RPMI8226 (cell line): ENCODE measurements around the gene RAN.
A peak's percentile ranks its signal among the peaks of the same experiment; 100 is the strongest.
"Not testable (repeated sequence)": the region's sequence is repeated elsewhere in the genome, so short reads cannot be mapped to it uniquely, and the experiment has no call there.

Experiments
- DNase-seq: peaks from one replicate; pipeline ENCODE4 v3.0.0-alpha.2; 2015

Gene RAN

DNA sequence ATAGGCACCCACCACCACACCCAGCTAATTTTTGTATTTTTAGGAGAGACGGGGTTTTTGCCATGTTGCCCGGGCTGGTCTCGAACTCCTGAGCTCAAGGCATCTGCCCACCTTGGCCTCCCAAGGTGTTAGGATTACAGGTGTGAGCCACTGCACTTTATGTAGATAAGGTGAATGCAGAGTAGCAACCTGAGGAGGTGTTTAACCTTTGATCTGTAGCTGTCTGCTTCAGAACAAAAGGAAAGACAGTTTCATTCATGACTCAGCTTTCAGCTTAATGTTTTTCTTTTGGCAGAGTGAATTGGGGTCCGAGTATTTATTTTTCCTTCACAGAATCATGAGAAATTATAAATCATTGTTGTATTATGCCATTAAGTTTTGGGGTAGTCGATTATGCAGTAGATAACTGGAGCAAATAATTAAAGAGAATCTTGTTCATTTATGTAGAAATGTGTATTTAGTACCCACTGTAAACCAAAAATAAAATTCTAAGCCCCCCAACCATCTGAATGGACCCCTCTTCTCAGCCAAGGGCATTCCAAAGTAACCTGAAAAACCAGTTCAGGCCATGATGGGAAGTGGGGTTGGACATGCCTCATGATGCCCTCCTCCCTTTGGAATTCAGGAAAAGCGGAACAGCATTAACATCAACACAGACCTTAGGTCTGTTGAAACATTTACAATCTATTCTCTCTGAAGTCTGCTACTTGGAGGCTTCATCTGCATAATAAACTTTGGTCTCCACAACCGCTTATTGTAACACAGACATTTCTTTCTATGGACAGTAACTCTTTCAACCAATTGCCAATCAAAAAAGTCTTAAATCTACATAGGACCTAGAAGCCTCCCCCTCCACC is 22.1 kb upstream of the RAN start:
- no peak for DNase-seq

DNA sequence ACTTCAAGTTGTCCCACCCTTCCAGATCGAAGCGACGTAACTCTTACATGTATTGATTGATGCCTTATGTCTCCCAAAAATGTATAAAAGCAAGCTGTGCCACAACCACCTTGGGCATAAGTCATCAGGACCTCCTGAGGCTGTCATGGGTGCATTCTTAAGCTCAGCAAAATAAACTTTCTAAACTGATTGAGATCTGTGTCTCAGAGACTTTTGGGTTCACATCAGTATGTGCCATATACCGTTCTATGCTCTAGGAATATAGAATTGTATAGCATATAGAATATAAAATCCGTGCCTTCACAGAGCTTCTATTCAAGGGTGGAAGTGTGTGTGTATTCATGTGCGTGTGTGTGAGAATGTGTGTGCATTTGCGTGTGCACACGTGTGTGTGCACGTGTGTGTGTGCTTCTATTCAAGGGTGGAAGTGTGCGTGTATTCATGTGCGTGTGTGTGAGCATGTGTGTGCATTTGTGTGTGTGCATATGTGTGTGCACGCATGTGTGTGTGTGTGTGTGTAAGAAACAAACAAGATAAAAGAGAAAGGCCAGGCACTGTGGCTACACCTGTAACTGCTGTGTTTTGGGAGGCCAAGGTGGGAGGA is 21.3 kb upstream of the RAN start:
- DNase-seq: no peak

- DNase-seq: no peak
Observed at GRCh38 chr12:130856088-130856487, 15.8 kb upstream of the RAN start.

DNA sequence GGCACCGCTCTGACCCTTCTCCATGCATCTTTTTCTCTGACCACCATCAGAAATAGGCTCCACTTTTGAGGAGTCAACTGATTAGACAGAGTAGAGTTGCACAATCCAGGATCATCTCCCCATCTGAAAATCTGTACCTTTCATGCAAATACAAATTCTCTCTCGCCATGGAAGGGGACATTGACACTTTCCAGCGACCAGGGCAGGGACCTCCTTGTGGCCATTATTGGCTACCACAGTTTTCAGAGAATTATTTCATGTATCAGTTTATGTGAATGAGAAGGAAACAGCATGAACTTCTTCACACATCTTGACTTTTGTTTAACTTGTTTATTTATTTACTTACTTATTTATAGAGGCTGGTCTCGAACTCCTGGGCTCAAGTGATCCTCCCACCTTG is 13.8 kb upstream of the RAN start:
- DNase-seq: no peak

- DNase-seq: no peak
Observed at GRCh38 chr12:130859161-130859560, 12.7 kb upstream of the RAN start.

DNA sequence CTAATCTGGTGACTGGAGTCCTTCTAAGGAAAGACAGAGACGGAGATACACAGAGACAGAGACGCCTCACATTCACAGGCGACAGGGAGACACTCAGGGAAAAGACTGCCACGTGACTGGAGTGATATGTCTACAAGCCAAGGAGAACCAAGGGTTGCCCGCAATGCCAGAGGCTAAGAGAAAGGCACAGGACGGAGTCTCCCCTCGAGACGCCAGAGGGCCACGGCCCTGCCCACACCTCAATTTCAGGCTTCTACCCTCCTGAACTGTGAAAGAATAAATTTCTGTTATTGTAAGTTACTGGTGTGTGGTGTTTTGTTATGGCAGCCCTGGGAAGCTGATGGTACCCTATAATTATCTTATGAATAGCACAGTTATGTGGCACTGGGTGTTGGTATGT is 11.6 kb upstream of the RAN start:
- DNase-seq: no peak

- no peak for DNase-seq
Observed at GRCh38 chr12:130862161-130862560, 9.7 kb upstream of the RAN start.

DNA sequence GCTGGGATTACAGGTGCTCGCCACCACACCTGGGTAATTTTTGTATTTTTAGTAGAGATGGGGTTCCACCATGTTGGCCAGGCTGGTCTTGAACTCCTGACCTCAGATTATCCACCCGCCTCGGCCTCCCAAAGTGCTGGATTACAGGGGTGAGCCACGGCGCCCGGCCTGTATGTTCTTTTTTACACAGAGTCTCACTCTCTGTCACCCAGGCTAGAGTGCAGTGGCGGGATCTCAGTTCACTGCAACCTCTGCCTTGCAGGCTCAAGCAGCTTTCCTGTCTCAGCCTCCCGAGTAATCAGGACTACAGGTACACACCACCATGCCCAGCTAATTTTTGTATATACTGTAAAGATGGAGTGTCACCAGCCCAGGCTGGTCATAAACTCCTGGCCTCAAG is 9.1 kb upstream of the RAN start:
- not testable (repeated sequence) for DNase-seq

DNA sequence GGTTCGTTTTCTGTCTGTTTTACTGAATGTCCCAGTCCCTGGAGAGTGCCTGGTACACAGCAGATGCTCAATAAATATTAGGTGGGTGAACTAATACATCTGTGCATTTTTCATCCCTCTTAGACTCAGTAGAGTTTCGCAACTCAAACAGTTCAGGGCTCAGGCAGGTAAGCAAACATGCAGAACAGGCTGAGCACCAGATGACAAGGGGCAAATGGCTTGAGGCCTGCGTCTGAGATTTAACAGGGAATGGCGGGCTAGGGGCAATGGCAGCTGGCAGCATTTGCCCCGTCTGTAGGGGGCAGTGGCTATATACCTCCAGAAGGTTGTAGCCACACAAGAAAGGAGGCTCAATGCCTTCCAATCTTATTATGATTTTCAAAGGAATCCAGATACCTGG is 8.6 kb upstream of the RAN start:
- DNase-seq: no peak

DNA sequence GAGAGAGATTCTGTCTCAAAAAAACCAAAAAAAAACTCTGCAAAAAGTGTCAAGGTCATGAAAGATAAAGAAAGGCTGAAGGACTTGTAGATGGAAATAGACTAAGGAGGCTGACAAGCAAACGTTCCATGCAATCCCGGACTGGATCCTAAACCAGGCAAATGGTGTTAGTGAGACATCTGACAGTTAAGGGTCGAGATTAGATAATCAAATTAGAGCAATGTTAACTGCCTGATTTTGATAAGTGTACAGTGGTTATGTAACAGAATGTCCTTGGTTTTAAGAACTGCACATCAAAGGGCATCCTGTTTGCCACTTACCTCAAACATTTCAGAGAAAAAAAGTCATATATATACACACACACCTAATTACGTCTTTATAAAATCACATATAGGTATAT is 3.5 kb upstream of the RAN start:
- DNase-seq: no peak

DNA sequence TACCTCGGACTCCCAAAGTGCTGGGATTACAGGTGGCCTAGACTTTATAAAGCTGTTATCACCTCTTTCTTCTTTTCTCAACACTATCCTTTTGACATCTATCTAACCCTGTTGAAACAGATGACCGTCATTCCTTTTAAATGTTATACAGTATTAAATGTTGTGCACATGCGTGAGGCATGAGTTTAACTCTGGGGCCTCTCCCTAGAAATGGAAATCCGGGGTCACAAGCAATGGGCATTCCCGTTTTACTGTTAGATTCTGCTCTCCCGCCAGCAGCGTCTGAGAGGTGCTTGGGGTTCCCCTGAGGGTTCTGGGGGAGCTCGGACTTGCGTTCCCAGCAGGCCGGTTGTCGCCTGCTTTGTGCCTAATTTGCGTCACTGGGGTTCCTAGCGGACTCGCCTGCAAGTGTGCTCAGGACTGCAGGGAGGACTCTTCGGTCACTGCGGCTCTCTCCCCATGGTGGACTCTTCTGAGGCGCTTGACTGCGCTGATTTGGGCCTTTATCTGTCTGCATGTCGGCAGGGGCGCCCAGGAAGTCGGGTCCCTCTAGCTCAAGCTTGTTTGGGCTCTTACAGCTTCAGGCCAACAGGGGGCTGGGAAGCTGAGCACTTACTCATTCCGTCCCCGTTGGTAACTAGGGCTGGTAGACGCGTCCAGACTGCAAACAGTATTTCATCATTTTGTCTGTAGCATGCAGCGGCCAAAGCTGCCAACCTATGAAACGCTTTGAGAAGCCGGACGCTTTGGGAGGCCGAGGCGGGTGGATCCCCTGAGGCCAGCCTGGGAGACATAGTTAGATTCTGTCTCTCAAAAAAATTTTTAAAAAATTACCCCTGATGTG is 1.2 kb upstream of the RAN start:
- DNase-seq: peak; percentile 75

GRCh38 chr12:130872179-130873096 is 572 bp downstream of the RAN start:
- DNase-seq: peak; percentile 24

DNA sequence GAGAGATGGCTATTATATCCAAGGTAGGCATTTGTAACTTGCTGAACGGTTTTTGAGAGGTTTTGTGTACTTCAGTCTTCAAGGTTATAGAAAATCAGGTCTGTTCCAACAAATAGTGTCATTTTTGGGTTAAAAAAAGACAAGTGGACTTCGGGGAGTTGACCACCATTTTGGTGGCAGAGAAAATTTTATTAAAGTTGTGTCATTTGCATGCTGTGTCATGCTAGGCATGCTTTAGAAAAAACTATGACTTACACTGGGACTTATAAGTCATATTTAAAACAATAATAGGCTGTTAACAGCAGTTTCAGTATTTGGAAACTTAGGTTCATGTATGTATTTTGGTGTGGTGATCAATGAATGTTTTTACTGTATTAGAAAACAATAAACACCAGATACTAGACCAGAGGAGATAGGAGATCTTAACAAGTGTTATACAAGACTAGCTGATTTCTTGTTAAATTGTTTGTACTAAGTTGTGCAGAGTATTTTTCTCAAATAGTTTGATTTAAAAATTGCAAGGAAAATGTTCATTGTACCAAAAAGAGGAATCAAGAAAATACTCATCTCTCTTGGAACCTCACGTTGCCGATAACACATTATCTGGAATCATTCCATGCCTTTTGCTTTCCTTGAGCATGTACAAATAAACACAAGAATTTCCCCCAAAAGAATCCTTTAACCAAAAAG is 1.4 kb downstream of the RAN start:
- no peak for DNase-seq

GRCh38 chr12:130873825-130874224 is 2.0 kb downstream of the RAN start:
- DNase-seq: no peak

GRCh38 chr12:130874696-130875095 is 2.8 kb downstream of the RAN start:
- no peak for DNase-seq

DNA sequence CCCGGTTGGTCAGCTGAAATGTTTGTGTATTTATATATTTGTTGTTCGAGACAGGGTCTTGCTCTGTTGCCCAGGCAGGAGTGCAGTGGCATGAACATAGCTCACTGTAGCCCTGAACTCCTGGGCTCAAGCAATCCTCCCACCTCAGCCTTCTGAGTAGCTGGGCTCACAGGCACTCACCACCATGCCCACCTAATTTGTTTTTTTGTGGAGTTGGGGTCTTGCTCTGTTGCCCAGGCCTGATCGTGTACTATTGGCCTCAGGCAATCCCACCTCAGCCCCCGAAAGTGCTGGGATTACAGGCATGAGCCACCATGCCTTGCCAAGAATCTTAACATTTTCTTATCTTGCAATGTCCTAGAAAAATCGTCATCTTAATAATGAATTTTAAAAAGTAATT is 3.3 kb downstream of the RAN start:
- DNase-seq: no peak

- DNase-seq: not testable (repeated sequence)
Observed at GRCh38 chr12:130875708-130876107, 3.8 kb downstream of the RAN start.

DNA sequence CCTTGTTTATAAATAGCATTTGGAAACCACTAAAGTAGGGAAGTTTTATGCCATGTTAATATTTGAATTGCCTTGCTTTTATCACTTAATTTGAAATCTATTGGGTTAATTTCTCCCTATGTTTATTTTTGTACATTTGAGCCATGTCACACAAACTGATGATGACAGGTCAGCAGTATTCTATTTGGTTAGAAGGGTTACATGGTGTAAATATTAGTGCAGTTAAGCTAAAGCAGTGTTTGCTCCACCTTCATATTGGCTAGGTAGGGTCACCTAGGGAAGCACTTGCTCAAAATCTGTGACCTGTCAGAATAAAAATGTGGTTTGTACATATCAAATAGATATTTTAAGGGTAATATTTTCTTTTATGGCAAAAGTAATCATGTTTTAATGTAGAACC is 4.4 kb downstream of the RAN start:
- DNase-seq: no peak

DNA sequence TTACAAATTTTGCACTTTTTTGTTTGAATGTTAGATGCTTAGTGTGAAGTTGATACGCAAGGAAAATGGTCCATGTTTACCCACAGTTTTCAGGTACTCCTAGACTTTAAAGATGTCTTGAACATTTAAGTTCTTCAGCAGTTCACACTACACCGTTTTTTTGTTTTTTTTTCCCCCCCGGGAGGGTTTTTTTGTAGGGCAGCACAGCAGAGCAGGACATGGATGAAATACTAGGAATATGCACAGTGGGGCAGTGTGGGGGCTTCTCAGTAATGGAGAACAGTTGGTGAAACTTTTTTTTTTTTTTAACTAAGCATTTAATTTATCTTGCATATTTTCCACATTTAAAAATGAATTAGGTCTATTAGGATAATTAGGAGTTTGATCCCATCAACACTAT is 4.9 kb downstream of the RAN start:
- no peak for DNase-seq

- no peak for DNase-seq
Observed at GRCh38 chr12:130877333-130877732, 5.5 kb downstream of the RAN start.

GRCh38 chr12:130878193-130879185 is 6.6 kb downstream of the RAN start:
- no peak for DNase-seq
